GM12878 (cell line): ENCODE results near the gene NTMT2. TPM values are rescaled to one million over a fixed set of nuclear protein-coding genes. Genes with fewer than 3 reads are reported as not detected.

Experiments used
- BHLHE40 ChIP-seq, 2 experiments: fragments of 450-650 bp in 1 of 2; IDR thresholded peaks; 2 replicates each; pipeline ENCODE4 v1.6.1; 2011 to 2017; ENCODE audit warnings: low read depth in 2 of 2, borderline replicate concordance in 1 of 2, improper control_type of control experiment in 1 of 2, low read length in 1 of 2, mild to moderate bottlenecking in 1 of 2
- CHD2 ChIP-seq: IDR thresholded peaks from 2 replicates; pipeline ENCODE4 v1.6.1; 2011; ENCODE audit warnings: low read depth, low read length, improper control_type of control experiment, borderline replicate concordance
- CREM ChIP-seq: IDR thresholded peaks from 2 replicates; pipeline ENCODE4 v1.6.1; 2014; ENCODE audit warnings: antibody characterized with exemption, low read depth
- EGR1 ChIP-seq, 2 experiments: IDR thresholded peaks; 1 replicate in 1 of 2; 2 replicates in 1 of 2; pipeline ENCODE4 v1.6.1; 2011 to 2012; ENCODE audit warnings: low read depth in 2 of 2, low read length in 2 of 2, borderline replicate concordance in 1 of 2, mild to moderate bottlenecking in 1 of 2, moderate library complexity in 1 of 2
- ETV6 ChIP-seq, 2 experiments: fragments of 450-650 bp in 1 of 2; IDR thresholded peaks in 1 of 2; conservative IDR thresholded peaks in 1 of 2; 2 replicates each; pipeline ENCODE4 v1.6.1; 2014; ENCODE audit warnings: antibody characterized with exemption in 1 of 2, borderline replicate concordance in 1 of 2, low read depth in 1 of 2, mild to moderate bottlenecking in 1 of 2, moderate library complexity in 1 of 2
- FOXM1 ChIP-seq: IDR thresholded peaks from 2 replicates; pipeline ENCODE4 v1.6.1; 2012; ENCODE audit warnings: low read depth, mild to moderate bottlenecking, inconsistent platforms, low read length, moderate library complexity
- GABPA ChIP-seq: IDR thresholded peaks from 2 replicates; pipeline ENCODE4 v1.6.1; 2014; ENCODE audit warnings: antibody characterized with exemption, low read depth, mild to moderate bottlenecking, inconsistent platforms
- HDAC6 ChIP-seq: fragments of 200-600 bp; sonication (generic); IDR thresholded peaks from one replicate; pipeline ENCODE4 v1.8.0; 2017; ENCODE audit warnings: antibody characterized with exemption; ENCODE audit not compliant: unreplicated experiment
- IKZF2 ChIP-seq, 2 experiments: fragments of 450-650 bp; IDR thresholded peaks; 2 replicates each; pipeline ENCODE4 v1.6.1; 2017; ENCODE audit warnings: mild to moderate bottlenecking in 2 of 2, moderate library complexity in 2 of 2
- MYC ChIP-seq: IDR thresholded peaks from 2 replicates; pipeline ENCODE4 v1.6.1; 2011; ENCODE audit warnings: mild to moderate bottlenecking, low read length, moderate library complexity, inconsistent platforms; ENCODE audit not compliant: insufficient read depth, insufficient replicate concordance, insufficient read length, severe bottlenecking
- NFXL1 ChIP-seq: fragments of 450-650 bp; IDR thresholded peaks from 2 replicates; pipeline ENCODE4 v1.6.1; 2017; ENCODE audit warnings: antibody characterized with exemption, mild to moderate bottlenecking, borderline replicate concordance
- NR2C2 ChIP-seq: IDR thresholded peaks from 2 replicates; pipeline ENCODE4 v1.6.1; 2011; ENCODE audit warnings: borderline replicate concordance, low read depth; ENCODE audit not compliant: control insufficient read depth, insufficient read length
- PAX8 ChIP-seq: fragments of 450-650 bp; IDR thresholded peaks from 2 replicates; pipeline ENCODE4 v1.6.1; 2017; ENCODE audit warnings: mild to moderate bottlenecking, moderate library complexity
- RAD51 ChIP-seq: fragments of 450-650 bp; IDR thresholded peaks from 2 replicates; pipeline ENCODE4 v1.6.1; 2016; ENCODE audit warnings: moderate library complexity, mild to moderate bottlenecking, inconsistent platforms
- SMAD1 ChIP-seq: fragments of 450-650 bp; IDR thresholded peaks from 2 replicates; pipeline ENCODE4 v1.6.1; 2018; ENCODE audit warnings: mild to moderate bottlenecking, low read depth; ENCODE audit not compliant: partially characterized antibody
- TARDBP ChIP-seq: IDR thresholded peaks from 2 replicates; pipeline ENCODE4 v1.6.1; 2016; ENCODE audit warnings: borderline replicate concordance
- USF1 ChIP-seq: IDR thresholded peaks from 2 replicates; pipeline ENCODE4 v1.6.1; 2011; ENCODE audit warnings: borderline replicate concordance, low read depth, mild to moderate bottlenecking, moderate library complexity, mixed read lengths, low read length; ENCODE audit not compliant: insufficient read depth; ENCODE audit errors: extremely low read length
- YBX1 ChIP-seq: fragments of 450-650 bp; IDR thresholded peaks from 2 replicates; pipeline ENCODE4 v1.6.1; 2016; ENCODE audit warnings: antibody characterized with exemption
- ZNF207 ChIP-seq: fragments of 450-650 bp; IDR thresholded peaks from 2 replicates; pipeline ENCODE4 v1.6.1; 2014; ENCODE audit warnings: antibody characterized with exemption, mild to moderate bottlenecking, borderline replicate concordance
- ZNF24 ChIP-seq: fragments of 450-650 bp; IDR thresholded peaks from 2 replicates; pipeline ENCODE4 v1.6.1; 2017; ENCODE audit warnings: antibody characterized with exemption, mild to moderate bottlenecking
- ZNF384 ChIP-seq: IDR thresholded peaks from 2 replicates; pipeline ENCODE4 v1.6.1; 2012; ENCODE audit warnings: low read depth, mild to moderate bottlenecking, low read length, improper control_type of control experiment, borderline replicate concordance
- polyA plus RNA-seq, 11 experiments: library from polyadenylated mRNA; depleted of rRNA in 4 of 11; unstranded in 6 of 11; stranded (reverse) in 5 of 11; fragments of >200 nt; fragmentation: Nextera tagmentation in 4 of 11; fragmentation: Illumina TruSeq in 1 of 11; extraction: Ambion mirVana in 4 of 11; extraction: Trizol in 1 of 11; gene quantifications; 1 replicate in 1 of 11; 2 replicates in 10 of 11; pipeline versions ENCODE4 v1.2.1 to v1.2.3, GENCODE V29; 2011 to 2016; ENCODE audit warnings: inconsistent platforms in 2 of 11, missing spikeins in 2 of 11, low read depth in 1 of 11
- total RNA-seq, 4 experiments: library from RNA; depleted of rRNA in 3 of 4; stranded (reverse); fragments of >200 nt in 3 of 4; fragmentation: Illumina TruSeq in 1 of 4; extraction: Trizol in 1 of 4; gene quantifications; 2 replicates each; pipeline versions ENCODE4 v1.2.1 to v1.2.3, GENCODE V29; 2013 to 2021
- TF ChIP-seq, protein P1 (sequence below): fragments of 450-650 bp; IDR thresholded peaks from 2 replicates; pipeline ENCODE4 v1.6.1; 2016; ENCODE audit warnings: mild to moderate bottlenecking
- TF ChIP-seq, protein P2 (sequence below): fragments of 450-650 bp; IDR thresholded peaks from 2 replicates; pipeline ENCODE4 v1.6.1; 2016; ENCODE audit warnings: mild to moderate bottlenecking, moderate library complexity, borderline replicate concordance

NTMT2 gene
- total and polyA plus RNA-seq, 10 of the 15 experiments (the other 5 are each of a cell fraction or from before 2014, with no cell fraction given), result not detected

DNA sequence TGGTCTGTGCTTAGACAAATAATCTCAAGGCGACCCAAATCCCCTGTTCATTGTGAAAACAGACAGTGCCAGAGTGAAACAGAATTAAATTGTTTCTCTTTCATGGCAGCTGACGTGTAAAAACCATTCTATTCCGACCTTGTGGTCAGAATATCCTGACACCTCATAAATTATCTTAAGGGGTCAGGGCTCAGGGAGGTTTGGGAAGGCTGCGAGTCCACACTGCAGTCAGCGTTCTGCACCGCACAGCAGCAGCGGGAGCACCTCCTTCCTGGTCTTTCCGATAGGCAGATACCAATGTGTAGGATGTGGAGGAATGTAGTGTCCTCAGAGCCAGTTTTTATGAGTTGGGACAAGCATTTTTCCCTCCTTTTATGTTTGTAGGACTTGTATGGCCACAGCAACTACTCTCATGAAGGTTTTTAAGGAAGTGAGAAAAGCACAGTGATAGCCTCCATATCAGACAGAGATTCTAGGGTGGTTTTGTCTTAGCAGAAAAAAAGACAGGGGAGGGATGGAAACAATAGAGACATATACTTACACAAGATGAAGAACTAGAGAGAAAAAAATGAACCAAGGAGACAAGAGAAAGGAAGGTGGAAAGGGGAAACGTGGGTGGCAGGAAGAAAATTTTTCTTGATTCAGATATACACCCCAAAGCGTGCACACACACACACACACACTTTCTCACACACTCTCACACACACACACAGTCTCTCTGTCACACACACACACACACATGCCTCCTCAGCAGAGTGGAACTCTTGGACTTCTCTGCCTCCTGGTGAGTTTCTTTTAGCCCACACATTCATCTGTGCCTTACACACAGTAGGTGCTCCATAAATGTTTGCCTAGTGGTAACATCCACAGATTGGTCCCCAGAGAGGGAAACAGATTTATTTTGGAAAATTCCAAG lies 68.6 kb downstream of the NTMT2 start (continued):
- no peak for TF ChIP-seq EGR1 (IDR thresholded peaks at IDR 0.05; ENCODE audit: borderline replicate concordance in 1 of 2, low read depth in 2 of 2, low read length in 2 of 2)
- no peak for TF ChIP-seq MYC
- no peak for TF ChIP-seq ETV6 (conservative IDR thresholded peaks at IDR 0.05 in 1 of 2, IDR thresholded peaks at IDR 0.05 in 1 of 2; ENCODE audit: borderline replicate concordance in 1 of 2, low read depth in 1 of 2)
- no peak for TF ChIP-seq HDAC6
- TF ChIP-seq NR2C2, result no peak
- no peak for TF ChIP-seq NFXL1
- no peak for TF ChIP-seq ZNF207
- TF ChIP-seq CHD2, result no peak
- TF ChIP-seq PAX8, result no peak
- TF ChIP-seq TARDBP, result no peak
- no peak for TF ChIP-seq GABPA
- TF ChIP-seq RAD51, result no peak
- TF ChIP-seq BHLHE40 (IDR thresholded peaks at IDR 0.05; ENCODE audit: borderline replicate concordance in 1 of 2, low read depth in 2 of 2, low read length in 1 of 2), result peak in 1 of 2 experiments; percentile 59; a peak in 2 of 4 replicates
- no peak for TF ChIP-seq ZNF24
- TF ChIP-seq, protein P1, sequence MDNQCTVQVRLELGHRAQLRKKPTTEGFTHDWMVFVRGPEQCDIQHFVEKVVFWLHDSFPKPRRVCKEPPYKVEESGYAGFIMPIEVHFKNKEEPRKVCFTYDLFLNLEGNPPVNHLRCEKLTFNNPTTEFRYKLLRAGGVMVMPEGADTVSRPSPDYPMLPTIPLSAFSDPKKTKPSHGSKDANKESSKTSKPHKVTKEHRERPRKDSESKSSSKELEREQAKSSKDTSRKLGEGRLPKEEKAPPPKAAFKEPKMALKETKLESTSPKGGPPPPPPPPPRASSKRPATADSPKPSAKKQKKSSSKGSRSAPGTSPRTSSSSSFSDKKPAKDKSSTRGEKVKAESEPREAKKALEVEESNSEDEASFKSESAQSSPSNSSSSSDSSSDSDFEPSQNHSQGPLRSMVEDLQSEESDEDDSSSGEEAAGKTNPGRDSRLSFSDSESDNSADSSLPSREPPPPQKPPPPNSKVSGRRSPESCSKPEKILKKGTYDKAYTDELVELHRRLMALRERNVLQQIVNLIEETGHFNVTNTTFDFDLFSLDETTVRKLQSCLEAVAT, result 0 out of 2 replicates have a peak, but pooled peaks have one; percentile 48
- peak; percentile 95 for TF ChIP-seq IKZF2 (IDR thresholded peaks at IDR 0.05)
- no peak for TF ChIP-seq SMAD1
- no peak for TF ChIP-seq FOXM1
- TF ChIP-seq, protein P2, sequence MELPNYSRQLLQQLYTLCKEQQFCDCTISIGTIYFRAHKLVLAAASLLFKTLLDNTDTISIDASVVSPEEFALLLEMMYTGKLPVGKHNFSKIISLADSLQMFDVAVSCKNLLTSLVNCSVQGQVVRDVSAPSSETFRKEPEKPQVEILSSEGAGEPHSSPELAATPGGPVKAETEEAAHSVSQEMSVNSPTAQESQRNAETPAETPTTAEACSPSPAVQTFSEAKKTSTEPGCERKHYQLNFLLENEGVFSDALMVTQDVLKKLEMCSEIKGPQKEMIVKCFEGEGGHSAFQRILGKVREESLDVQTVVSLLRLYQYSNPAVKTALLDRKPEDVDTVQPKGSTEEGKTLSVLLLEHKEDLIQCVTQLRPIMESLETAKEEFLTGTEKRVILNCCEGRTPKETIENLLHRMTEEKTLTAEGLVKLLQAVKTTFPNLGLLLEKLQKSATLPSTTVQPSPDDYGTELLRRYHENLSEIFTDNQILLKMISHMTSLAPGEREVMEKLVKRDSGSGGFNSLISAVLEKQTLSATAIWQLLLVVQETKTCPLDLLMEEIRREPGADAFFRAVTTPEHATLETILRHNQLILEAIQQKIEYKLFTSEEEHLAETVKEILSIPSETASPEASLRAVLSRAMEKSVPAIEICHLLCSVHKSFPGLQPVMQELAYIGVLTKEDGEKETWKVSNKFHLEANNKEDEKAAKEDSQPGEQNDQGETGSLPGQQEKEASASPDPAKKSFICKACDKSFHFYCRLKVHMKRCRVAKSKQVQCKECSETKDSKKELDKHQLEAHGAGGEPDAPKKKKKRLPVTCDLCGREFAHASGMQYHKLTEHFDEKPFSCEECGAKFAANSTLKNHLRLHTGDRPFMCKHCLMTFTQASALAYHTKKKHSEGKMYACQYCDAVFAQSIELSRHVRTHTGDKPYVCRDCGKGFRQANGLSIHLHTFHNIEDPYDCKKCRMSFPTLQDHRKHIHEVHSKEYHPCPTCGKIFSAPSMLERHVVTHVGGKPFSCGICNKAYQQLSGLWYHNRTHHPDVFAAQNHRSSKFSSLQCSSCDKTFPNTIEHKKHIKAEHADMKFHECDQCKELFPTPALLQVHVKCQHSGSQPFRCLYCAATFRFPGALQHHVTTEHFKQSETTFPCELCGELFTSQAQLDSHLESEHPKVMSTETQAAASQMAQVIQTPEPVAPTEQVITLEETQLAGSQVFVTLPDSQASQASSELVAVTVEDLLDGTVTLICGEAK, result no peak
- peak; percentile 53; the same call in 1 of the 2 replicates for TF ChIP-seq ZNF384
- TF ChIP-seq YBX1, result 0 out of 2 replicates have a peak, but pooled peaks have one; percentile 10
- TF ChIP-seq CREM, result no peak
- TF ChIP-seq USF1, result no peak
